Measurements from ENCODE around the gene NACC1.

NACC1 gene

GRCh38 chr19:13117772-13118423 is at the start of gene NACC1:
Gene NACC1 (plus strand): TSS chr19:13118264. CDS start chr19:13135208, 16,944 bp downstream.
- Mint-ChIP-seq H3K27ac (peak within 1 kb of the TSS; percentile 91), H3K27me3 (no peaks in the 10 kb centered on the region), H3K9me3 (no peaks in the 10 kb centered on the region), H3K4me1 (peaks cover 66% of the 10 kb centered on the region), H3K36me3 (peaks cover 6% of the 10 kb centered on the region), H3K4me3 (peak within 1 kb of the TSS; percentile 97)
- ATAC-seq, result peak; percentile 87

- Mint-ChIP-seq H3K27ac (no peak overlapping the region), H3K9me3 (no peaks in the 10 kb centered on the region), H3K4me3 (no peak overlapping the region), H3K27me3 (peaks cover 46% of the 10 kb centered on the region), H3K36me3 (no peaks in the 10 kb centered on the region), H3K4me1 (no peaks in the 10 kb centered on the region)
- ATAC-seq, result no peak
These were observed 48.4 kb upstream of the NACC1 start for GRCh38 chr19:13069415-13070359.

- Mint-ChIP-seq H3K4me1 (no peaks in the 10 kb centered on the region), H3K27ac (no peak overlapping the region), H3K36me3 (no peaks in the 10 kb centered on the region), H3K9me3 (no peaks in the 10 kb centered on the region), H3K4me3 (no peak overlapping the region), H3K27me3 (peaks cover 53% of the 10 kb centered on the region)
- no peak for ATAC-seq
These were observed 47.5 kb upstream of the NACC1 start for GRCh38 chr19:13070425-13071140.

- Mint-ChIP-seq H3K4me3 (no peak overlapping the region), H3K36me3 (no peaks in the 10 kb centered on the region), H3K27ac (no peak overlapping the region), H3K27me3 (peaks cover 54% of the 10 kb centered on the region), H3K9me3 (no peaks in the 10 kb centered on the region), H3K4me1 (no peaks in the 10 kb centered on the region)
- ATAC-seq, result no peak
These were observed 46.4 kb upstream of the NACC1 start for GRCh38 chr19:13071444-13072187.

- Mint-ChIP-seq H3K27me3 (peaks cover 54% of the 10 kb centered on the region), H3K36me3 (no peaks in the 10 kb centered on the region), H3K27ac (no peak overlapping the region), H3K4me3 (no peak overlapping the region), H3K9me3 (no peaks in the 10 kb centered on the region), H3K4me1 (no peaks in the 10 kb centered on the region)
- no peak for ATAC-seq
These were observed 45.7 kb upstream of the NACC1 start for GRCh38 chr19:13072188-13072908.

GRCh38 chr19:13073263-13073662 is 44.8 kb upstream of the NACC1 start:
- Mint-ChIP-seq H3K36me3 (no peaks in the 10 kb centered on the region), H3K4me1 (no peaks in the 10 kb centered on the region), H3K4me3 (no peak overlapping the region), H3K27me3 (peaks cover 54% of the 10 kb centered on the region), H3K9me3 (no peaks in the 10 kb centered on the region), H3K27ac (no peak overlapping the region)
- no peak for ATAC-seq

GRCh38 chr19:13074378-13074777 is 43.7 kb upstream of the NACC1 start:
- Mint-ChIP-seq H3K4me3 (no peak overlapping the region), H3K27me3 (peaks cover 53% of the 10 kb centered on the region), H3K9me3 (no peaks in the 10 kb centered on the region), H3K4me1 (no peaks in the 10 kb centered on the region), H3K36me3 (no peaks in the 10 kb centered on the region), H3K27ac (no peak overlapping the region)
- no peak for ATAC-seq

- ATAC-seq, result no peak
- no peak overlapping the region for H3K4me3 Mint-ChIP-seq
- no peaks in the 10 kb centered on the region for H3K9me3 Mint-ChIP-seq
- no peaks in the 10 kb centered on the region for H3K4me1 Mint-ChIP-seq
- H3K27me3 Mint-ChIP-seq, result peaks cover 35% of the 10 kb centered on the region
- H3K36me3 Mint-ChIP-seq, result no peaks in the 10 kb centered on the region
- no peak overlapping the region for H3K27ac Mint-ChIP-seq
These were observed 41.7 kb upstream of the NACC1 start for GRCh38 chr19:13076320-13076719.

- Mint-ChIP-seq H3K9me3 (no peaks in the 10 kb centered on the region), H3K4me1 (no peaks in the 10 kb centered on the region), H3K36me3 (no peaks in the 10 kb centered on the region), H3K27ac (no peak overlapping the region), H3K4me3 (no peak overlapping the region), H3K27me3 (peaks cover 39% of the 10 kb centered on the region)
- ATAC-seq, result no peak
These were observed 41.3 kb upstream of the NACC1 start for GRCh38 chr19:13076787-13077186.

GRCh38 chr19:13077240-13077639 is 40.8 kb upstream of the NACC1 start:
- H3K27ac Mint-ChIP-seq, result no peak overlapping the region
- H3K9me3 Mint-ChIP-seq, result no peaks in the 10 kb centered on the region
- no peaks in the 10 kb centered on the region for H3K36me3 Mint-ChIP-seq
- no peak for ATAC-seq
- H3K4me3 Mint-ChIP-seq, result no peak overlapping the region
- H3K27me3 Mint-ChIP-seq, result peaks cover 44% of the 10 kb centered on the region
- H3K4me1 Mint-ChIP-seq, result no peaks in the 10 kb centered on the region

- no peak overlapping the region for H3K27ac Mint-ChIP-seq
- no peak for ATAC-seq
- H3K4me1 Mint-ChIP-seq, result no peaks in the 10 kb centered on the region
- H3K36me3 Mint-ChIP-seq, result no peaks in the 10 kb centered on the region
- H3K27me3 Mint-ChIP-seq, result peaks cover 48% of the 10 kb centered on the region
- H3K9me3 Mint-ChIP-seq, result no peaks in the 10 kb centered on the region
- H3K4me3 Mint-ChIP-seq, result no peak overlapping the region
These were observed 39.7 kb upstream of the NACC1 start for GRCh38 chr19:13078381-13078780.

GRCh38 chr19:13078897-13079541 is 39.0 kb upstream of the NACC1 start:
- ATAC-seq, result no peak
- Mint-ChIP-seq H3K27me3 (peaks cover 48% of the 10 kb centered on the region), H3K36me3 (no peaks in the 10 kb centered on the region), H3K27ac (no peak overlapping the region), H3K4me1 (no peaks in the 10 kb centered on the region), H3K9me3 (no peaks in the 10 kb centered on the region), H3K4me3 (no peak overlapping the region)

- ATAC-seq, result no peak
- Mint-ChIP-seq H3K4me3 (no peak overlapping the region), H3K9me3 (no peaks in the 10 kb centered on the region), H3K36me3 (no peaks in the 10 kb centered on the region), H3K4me1 (no peaks in the 10 kb centered on the region), H3K27me3 (peaks cover 50% of the 10 kb centered on the region), H3K27ac (no peak overlapping the region)
These were observed 38.5 kb upstream of the NACC1 start for GRCh38 chr19:13079542-13079986.

Data from stimulated activated memory B cell treated with anti-CD40 and anti-IgM and Interleukin-4, amounts not matched to agents 10 μg/mL and 1 μg/mL and 100 μg/mL, for 72 hours (primary cell).